Stimulated activated CD4-positive, alpha-beta T cell treated with anti-CD3 and anti-CD28 coated beads, Interleukin-4, amount 100 ng/mL, for 1 hour (primary cell): ENCODE measurements around the gene NAA40.

Experiments used
- DNase-seq: peaks from one replicate; pipeline ENCODE4 v3.0.0-alpha.2; 2020

NAA40 gene

DNA sequence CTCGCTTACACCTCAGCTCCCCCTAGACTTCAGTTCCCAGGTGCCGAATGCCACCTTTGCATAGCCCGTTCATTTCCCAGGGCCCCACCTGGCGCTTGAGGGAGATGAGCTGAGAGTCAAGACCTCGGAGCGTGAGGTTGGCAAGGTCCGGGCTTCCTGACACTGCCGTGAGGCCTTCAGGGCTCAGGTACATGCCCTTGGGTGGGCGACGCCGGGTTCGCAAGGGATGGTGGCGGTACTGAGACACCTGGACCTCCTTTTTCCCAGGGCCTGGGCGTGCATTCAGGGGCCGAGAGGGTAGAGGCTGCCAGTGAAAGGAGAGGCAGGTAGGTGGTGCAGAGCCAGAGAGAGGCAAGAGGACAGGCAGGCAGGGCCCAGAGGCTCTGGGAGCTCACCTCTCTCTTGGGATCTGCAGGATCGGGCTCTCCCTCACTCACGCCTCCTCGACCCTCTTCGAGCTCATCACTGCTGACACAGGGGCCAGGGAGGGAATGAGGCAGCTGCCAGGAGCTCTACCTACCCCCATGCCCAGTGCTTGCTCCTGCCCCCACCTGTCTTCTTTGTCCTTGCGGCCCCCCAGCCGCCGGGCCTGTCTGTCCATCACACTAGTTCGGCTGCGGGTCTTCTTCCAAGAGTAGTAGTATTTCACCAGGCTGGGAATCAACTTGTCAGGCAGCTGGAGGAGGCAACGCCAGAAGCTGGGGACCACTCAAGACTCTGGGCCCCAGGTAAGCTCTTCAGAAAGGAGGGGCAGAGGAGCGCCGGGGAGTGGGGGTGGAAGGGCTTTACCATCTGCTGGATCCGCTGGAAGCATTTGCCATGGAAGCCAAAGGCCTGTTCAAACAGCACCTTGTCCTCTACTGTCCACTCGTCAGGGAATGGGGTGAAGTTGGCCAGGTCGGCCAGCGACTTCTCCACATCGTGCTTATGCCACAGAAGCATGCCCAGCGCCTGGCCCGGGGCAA, 24.7 kb upstream of the NAA40 start:
- no peak for DNase-seq

DNA sequence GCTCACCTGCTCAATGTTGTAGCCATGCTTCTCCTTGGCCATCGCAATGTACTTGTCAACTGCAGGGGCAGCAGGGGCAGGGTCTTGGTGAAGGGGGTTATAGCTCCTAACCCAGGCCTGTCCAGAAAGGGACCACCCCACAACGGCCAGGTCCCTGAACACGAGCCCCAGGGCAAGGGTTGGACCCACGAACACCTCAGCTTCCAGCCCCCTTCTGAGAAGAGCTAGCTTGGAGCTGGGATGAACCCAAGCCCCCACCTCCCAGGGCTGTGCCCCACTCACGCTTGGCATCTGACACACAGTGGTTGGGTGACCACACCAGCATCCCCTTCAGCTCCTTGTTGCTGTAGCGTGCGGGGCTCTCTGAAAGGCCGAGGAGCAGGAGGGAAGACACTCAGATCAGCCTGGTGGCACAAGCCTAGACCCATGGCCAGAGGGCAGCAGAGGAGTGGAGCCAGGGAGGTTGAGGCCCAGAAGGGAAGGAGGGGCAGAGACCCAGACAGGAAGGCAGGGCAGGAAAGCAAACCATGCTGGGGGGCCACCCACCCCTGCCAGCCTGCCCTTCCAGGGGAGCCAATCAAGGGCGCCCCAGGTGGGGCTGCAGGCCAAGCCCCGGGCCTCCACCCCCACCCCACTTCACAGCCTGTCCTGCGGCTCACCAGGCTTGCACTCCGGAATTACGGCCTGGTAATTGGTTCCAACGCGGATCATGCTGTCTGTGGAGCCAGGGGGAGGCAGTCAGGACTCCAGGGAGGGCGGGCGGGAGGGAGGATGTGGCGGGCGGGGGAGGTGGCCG, 23.7 kb upstream of the NAA40 start:
- no peak for DNase-seq

DNA sequence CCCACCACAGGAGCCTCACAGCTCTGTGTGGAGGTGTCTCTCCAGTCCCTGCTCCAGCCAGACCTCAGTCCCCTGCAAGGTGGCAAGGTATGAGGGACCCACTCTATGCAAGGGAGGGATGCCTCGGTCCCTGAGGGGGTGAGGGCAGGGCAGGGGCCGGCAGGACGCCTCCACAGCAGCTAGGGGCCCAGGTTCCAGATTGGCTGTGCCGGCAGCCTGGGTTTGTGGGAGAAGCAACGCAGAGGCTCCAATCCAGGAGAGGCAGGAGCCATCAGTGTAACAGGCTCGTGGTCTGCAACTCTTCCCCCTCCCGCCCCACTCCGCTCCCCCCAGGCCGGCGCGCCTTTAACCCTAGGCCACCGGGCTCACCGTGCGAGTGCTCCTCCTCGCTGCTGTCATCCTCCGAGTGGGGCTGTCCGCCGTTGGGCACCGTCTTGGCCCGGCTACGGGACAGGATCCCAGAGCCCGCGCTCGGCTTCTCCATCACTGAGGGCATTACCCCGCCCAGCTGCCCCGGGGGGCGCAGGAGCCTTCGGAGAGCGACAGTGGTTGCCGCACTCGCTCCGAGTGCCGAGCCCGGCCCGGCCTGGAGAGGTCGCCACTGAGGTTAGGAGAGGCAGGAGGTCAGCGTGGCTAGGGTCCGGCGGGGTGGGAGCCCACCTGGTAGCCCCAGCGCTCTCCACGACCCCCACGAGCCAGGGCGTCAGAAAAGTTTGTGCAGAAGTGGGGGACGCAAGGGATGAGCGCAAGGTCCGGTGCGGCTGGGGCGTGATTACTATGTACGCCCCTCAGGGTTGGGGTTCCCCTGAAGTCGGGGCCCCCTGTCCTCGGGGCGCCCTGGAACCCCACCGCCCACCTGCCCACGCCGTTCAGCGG, 22.6 kb upstream of the NAA40 start:
- peak; percentile 46 for DNase-seq

DNA sequence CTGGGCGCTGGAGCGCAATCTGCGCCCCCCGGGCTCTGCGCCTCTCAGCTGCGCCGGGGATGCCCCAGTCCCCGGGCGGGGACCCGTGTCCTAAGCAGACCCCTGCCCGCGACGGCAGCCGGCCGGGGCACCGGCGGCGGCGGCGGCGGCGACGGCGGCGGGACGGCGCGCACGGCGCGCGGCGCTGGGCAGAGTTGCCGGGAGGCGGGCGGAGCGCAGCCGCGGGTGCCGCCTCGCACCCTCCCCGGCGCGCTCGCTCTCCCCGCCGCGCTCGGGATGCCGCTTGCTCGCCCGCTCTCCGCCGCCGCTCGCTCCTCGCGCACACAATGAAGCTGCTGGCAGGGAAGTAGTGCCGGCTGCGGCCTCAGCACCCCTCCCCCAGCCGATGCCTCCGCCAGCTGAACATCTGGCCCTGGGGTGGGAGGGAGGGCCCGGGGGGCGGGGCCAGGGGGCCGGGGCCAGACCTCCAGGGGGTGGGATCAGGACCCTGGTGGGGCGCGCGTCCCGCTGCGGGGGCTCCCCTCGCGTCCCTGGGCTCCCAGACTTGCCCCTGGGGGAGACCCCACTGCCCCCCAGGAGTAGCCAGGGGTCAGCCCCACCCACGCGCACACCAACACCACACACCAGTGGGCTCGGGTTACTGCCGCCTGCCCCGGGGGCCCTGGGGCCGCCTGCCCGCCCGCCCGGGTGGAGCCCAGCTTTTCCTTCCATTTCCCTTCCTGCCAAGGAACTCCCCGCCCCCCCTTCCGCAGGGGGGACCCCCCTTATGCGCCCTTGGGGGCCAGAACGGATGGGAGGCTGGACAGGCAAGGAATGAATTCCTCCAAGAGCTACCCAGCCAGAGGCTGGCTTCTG, 21.7 kb upstream of the NAA40 start, which contains the start of gene RCOR2:
TSS of gene RCOR2 (minus strand) at position 328 of the 855 bp plus-strand sequence. CDS start 708 bp downstream, outside the sequence.
- DNase-seq, result peak; percentile 70

DNA sequence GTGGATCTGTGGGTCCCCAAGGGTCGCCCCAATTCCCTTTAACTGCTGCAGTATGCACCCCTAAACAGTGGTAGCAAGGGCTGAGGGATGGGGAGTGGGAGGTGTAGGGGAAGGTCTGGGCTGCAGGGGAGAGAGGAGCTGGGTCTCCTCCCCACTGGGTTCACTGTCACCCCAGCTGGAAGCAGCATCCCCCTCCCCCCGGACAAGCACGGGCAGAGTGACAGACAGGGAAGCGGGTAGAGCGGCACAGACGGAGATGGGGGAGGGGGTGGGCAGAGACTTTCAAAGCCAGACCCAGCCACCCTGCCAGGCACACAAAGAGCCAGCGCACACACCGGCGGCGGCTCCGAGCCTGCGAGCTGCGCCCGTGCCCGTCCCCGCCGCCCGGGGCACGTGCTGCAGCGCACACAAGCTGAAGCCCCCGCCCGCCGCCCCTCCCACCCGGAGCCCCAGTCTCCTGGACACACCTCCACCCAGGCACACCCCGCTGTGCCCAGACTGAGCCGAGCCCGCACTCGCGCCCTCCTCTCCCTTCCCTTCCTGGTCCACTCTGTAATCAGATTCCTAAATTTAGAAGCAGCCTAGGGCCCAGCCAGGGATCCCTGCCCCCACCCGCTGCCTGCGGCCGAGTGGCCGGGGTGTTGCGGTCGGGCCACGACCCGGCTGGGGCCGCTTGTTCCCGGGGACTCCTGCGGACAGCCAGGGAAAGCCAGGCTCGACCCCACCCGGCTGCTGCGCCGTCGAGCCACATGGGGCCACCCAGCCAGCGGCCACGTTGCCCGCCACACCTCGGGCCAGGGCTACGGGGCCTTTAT, 20.9 kb upstream of the NAA40 start:
- DNase-seq, result peak; percentile 24

DNA sequence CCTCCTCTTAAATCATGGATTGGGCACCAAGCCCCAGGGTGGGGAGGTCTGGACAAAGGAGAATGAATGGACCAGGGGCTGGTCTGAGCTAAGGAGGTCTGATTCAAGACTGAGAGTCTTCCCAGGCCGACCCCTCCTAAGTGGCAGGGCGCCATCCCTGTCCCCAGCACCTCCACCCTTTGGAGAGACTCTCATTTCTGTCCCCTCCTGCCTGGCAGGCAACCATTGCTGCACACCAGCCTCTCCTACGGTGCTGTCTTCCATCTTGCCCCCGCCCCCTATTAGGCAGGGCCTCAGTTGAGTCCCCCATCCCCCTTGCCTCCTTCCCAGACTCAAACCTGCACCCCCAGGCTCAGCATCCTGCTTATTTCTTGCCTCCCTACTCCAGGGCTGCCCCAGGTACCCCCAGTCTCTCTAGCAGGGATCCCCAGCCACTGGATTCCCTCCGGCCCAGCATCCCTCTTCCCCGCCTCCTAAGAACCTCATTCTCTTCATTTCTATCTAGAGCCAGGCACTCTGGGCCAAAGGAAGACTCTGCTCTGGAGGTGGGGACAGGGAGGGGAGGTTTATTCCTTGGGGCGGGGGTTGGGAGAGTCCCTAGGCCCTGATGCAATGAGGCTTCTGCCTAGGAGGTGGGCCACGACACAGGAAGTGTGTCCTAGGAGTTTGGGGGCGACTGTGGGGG, 20.2 kb upstream of the NAA40 start:
- DNase-seq, result no peak

DNA sequence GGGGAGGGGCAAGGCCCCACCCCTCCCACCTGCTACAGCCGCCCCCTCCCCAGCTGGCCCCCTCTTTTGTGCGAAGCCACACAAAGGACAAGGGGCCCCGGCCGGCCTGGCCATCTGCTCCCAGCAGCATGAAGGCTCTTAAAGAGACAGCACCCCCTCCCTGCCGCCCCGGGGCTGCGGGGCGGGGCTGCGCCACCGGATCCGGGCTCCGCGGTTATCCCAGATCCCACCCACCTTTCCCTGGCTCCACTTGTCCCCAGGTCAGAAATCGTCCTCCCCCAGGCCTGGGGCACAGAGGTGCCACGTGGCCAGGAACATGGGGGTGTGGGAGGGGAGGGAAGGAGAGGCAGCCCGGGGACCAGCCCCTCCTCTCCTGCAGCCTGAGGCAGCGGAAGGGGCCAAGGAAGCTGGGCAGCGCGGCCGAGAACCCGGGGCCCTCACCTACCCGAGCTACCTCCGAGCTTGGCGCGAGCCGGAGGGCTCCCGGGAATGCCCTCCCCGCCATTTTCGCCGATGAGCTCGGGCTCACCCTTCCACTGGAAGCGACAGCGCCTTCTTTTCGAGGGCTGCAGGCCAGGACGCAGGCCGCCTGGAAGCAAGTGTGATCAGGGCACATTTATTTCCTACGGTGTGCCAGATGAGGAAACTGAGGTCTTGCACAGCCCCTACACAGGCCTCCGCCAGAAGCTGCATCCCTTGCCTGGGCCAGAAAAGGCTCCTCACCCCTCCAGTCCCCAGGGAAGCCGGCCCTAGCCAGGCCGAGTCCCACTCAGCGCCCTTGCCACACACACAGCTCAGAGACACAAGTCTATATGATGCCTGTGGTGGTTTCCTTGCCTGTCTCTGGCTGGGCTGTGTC, 19.3 kb upstream of the NAA40 start:
- no peak for DNase-seq

DNA sequence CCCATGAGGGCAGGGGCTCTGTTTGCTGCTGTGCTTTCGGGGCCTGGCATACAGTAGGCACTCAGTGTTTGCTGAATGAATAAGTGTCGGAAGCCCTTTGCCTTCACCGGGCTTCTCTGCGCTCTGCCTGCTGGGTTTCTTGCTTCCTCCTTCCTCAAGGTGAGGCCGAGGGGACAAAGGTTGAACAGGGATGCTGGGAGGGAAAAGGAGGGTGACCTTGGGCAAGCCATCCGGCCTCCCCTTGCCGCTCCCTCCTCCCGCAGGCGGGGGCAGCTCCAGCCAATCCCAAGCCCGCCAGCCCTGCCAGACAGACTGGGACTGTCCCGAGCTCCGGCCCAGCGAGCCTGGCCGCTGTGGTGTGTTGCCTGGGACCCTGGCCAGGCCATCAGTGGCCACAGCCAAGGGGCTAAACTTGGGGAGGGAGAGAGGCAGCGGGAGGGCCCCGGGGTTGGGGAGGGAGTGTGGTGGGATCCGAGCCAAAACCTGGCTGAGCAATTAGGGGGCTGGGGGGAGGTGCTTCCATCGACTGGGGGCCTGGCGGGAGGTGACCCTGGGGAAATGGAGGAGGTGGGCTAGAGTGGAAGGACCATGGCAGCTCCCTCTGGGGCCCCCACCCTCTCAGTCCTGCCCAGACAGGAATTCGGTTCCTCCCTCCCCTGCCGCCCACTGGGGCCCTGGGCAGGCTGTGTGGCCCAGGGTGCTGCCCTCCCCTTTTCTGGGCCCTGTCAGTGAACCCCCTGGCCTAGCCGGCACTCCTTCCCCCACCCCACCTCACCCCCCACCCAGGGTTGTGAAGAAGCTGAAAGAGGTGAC, 18.5 kb upstream of the NAA40 start:
- DNase-seq, result no peak

DNA sequence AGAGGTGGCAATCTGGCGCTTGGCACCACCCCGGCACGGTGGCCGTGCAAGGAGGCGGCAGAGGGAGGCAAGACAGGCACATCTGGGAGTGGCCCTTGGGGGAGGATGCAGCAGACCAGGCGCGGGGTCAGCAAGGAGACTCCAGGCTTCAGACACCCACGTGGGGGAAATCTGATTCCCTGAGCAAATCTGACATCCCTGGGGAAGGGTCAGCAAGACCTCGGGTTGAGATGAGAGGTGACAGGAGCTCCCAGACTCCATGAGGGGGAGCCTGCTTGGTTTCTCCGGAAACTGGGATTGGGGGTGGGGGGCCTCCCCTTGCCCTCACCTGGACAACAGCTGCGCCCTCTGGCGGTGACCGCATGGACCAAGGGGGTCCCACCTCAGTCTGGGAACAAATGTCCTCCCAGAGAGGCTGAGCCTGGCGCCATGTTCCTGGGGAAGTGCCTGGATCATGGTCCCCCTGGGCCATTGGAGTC, 17.8 kb upstream of the NAA40 start:
- peak; percentile 47 for DNase-seq

DNA sequence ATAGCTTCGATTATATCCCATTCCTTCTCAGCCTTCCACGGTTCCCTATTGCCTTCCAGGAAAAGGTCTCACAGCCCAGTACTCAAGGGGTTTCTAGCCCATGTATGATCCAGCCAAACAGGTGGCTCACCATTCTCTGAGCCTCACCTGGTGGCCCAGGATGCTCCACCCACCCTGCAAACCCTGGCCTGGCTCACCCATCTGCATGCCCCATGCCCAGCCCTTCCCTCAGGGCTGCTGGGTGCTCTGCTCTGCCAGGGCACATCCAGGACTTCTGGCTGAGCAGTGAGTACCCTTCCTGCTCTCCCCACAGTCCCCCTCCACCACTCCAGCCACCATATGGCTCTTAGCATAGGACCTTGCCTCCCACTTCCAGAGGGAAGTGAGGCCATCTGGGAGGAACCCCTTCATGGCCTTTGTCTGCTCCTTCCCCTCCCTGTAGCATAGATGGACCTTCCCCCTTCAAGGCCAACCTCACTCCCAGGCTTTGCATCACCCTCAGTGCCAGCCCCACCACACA, 16.1 kb upstream of the NAA40 start:
- DNase-seq, result no peak

DNA sequence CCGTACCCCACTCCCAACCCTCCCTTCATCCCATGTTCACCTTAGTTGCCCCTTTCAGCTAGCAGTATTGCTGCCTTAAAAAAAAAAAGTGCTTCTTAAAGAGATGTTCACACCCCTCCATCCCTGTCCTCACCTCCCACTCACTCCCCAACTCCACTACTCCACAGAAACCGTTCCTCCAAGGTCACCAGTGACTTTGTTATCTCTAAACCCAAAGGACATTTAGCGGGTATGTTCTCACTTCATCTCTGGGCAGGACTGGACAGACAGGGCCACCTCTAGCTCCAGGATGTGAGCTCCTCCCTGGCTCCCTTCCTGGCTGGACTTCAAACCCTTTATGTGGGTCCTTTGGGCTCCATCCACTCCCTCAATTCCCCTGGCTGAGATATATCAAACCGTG, 15.5 kb upstream of the NAA40 start:
- no peak for DNase-seq

DNA sequence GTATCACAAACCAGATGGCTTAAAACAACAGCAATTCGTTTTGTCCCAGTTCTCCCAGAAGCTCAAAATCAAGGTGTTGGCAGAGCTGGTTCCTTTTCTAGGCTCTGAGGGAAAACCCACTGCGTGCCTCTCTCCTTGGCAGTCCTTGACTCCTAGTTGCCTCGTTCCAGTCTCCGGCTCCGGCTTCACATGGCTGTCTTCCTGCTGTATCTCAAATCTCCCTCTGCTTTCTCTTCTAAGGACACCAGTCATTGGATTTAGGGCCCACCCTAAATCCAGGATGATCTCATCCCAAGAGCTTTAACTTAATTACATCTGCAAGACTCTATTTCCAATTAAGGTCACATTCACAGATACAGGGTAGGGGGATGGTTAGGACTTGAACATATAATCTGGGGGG, 9.2 kb upstream of the NAA40 start:
- no peak for DNase-seq

DNA sequence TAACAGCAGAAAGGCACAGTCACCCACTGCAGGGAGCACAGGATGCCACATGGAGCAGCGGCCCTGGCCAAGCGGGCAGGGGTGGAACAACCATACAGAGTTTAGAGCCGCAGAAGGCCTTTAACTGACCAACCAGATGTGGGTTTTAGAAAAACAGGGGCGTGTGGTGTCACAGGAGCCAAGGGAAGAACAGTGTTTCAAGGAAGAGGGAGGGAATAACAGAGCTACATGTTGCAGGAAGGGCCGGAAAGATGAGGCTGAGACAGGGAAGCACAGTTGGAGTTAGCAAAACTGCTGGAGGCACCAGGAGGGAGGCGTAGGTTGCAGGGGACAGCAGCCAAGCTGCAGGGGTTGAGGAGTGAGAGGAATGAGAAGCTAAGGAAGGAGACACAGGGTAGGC, 7.8 kb upstream of the NAA40 start:
- no peak for DNase-seq

DNA sequence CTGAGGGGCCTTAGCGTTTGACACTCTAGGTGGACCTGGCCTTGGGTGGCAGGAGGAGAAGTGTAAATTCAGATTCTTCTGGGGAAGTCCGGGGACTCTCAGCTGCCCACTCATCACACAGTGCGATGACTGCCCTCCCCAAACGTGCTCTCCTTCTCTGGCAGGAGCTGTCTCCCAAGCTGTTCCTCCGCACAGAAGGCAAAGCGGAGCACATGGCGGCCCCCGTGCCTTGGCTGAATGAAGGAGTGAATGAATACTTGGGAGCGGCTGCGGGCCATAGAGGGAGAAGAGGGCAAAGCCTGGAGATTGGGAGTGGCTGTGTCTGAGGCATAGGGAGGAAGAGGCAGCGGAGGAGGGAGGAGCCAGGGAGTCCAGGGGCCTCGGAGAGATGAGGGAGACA, 6.9 kb upstream of the NAA40 start:
- DNase-seq, result no peak

DNA sequence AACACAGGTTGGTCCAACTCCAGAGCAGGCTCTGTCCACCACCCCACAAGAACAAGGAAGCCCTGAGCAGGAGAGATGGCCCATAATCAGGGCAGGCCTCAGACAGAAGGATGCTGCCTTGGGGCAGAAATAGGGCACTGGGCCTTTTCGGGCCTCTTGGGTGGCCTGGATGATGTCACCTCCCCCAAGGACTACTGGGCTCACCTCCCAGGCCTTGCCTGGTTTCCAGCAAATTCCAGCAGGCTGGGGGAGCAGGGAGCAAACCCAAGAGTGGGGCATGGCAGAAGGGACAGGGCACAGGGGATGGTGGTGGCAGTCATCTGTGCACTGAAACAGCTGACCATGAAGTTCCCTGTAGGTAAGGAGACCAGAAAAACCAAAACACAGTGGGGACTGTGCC, 5.3 kb upstream of the NAA40 start:
- no peak for DNase-seq

DNA sequence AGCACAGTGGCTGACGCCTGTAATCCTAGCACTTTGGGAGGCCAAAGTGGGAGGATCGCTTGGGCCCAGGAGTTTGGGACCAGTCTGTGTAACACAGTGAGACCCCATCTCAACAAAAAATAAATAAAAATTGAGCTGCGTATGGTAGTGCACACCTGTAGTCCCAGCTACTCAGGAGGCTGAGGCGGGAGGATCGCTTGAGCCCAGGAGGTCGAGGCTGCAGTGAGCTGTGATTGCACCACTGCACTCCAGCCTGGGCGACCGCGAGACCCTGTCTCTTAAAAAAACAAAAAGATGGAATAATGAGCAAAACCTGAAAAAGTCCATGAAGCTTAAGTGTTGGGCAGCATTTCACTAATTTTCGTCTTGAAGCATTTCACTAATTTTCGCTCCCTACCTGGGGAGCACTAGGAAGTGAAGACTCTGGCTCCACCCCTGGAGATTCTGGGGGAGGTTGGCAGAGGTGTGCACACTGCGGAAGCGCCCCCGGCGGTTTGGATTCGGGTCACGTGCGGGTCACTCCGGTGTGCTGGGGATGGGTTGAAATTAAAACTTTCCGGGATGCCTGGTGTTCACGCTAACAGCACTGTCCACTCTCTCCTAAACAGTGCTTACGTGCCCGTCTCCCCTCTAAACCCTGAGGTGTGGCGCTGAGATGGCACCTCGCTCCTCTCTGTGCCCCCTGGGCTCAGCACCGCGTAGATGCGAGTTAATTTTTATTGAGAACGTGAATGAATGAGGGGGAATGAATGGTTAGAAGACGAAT, 906 bp upstream of the NAA40 start:
- peak; percentile 20 for DNase-seq

DNA sequence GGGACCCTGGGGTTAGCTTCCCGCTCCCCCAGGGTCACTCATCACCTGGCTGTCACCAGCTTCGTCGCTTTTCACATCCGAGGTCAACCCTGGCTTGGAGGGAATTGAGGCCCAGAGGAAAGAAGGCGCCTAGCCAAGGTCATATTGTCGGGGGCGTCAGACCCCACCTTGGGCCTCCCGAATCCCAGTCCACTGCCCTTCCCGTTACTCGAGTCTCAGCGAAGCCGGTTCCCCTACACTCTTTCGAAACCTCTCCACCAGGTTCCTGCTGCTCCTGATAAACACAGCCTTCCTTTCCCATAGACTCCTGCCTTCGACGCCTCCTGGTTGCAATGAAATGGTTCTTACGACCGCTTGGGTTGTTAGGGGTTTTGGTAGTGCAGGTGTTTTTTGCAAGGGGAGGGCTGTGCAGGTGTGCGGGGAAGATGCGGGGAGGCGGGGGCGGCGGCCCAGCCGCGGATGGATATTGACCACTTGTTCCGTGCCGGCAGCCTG, 642 bp downstream of the NAA40 start:
- DNase-seq, result no peak
